ENCODE data around the gene RABGEF1. TPM values are rescaled to one million over a fixed set of nuclear protein-coding genes. Genes with fewer than 3 reads are reported as not detected.
"Not testable (repeated sequence)": the region's sequence is repeated elsewhere in the genome, so short reads cannot be mapped to it uniquely, and the experiment has no call there.

The RABGEF1 gene
- total RNA-seq, 1 experiment from 2014 or later: 27.3 TPM

DNA sequence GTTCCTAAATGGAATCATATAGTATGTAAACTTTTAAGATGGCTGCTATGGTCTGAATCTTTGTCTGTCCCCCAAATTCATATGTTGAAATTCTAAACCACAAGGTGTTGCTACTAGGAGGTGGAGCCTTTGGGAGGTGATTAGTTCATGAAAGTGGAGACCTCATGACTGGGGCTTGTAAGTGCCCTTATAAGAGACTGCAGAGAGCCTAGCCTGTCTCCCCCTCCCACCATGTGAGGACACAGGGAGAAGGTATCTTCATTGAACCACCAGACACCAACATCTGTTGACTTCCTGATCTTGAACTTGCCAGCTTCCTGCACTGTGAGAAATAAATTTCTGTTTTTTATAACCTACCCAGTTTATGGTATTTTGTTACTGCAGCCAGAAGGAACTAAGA, 27.0 kb downstream of the RABGEF1 start:
- H3K4me1 ChIP-seq (ENCODE audit: control insufficient read depth, insufficient read depth, low read length); DNase-seq (ENCODE audit: low read depth, low spot score); H3K9me3 ChIP-seq (ENCODE audit: control insufficient read depth, insufficient read depth, low read depth, low read length); H3K27ac ChIP-seq (ENCODE audit: low read length); ATAC-seq; intact Hi-C loops (cut with micrococcal nuclease; ENCODE audit: unreplicated experiment); in situ Hi-C loops (cut with HindIII; ENCODE audit: low pct_unique_long_range_greater_than_20kb, low sequenced_read_pairs); H3K4me3 ChIP-seq (ENCODE audit: low read depth in 2 of 2, low read length in 2 of 2); H3K27me3 ChIP-seq (ENCODE audit: control insufficient read depth, insufficient read depth, low read length); H3K36me3 ChIP-seq (ENCODE audit: control insufficient read depth, insufficient read depth, low read length); CTCF ChIA-PET; BruUV-seq (replicated peaks): not testable (repeated sequence)
- POLR2A ChIA-PET: interaction anchor here (0.7 kb wide), 1 partner anchor 221 kb away, joined by 8 read pairs; no protein-coding TSS in a partner anchor

DNA sequence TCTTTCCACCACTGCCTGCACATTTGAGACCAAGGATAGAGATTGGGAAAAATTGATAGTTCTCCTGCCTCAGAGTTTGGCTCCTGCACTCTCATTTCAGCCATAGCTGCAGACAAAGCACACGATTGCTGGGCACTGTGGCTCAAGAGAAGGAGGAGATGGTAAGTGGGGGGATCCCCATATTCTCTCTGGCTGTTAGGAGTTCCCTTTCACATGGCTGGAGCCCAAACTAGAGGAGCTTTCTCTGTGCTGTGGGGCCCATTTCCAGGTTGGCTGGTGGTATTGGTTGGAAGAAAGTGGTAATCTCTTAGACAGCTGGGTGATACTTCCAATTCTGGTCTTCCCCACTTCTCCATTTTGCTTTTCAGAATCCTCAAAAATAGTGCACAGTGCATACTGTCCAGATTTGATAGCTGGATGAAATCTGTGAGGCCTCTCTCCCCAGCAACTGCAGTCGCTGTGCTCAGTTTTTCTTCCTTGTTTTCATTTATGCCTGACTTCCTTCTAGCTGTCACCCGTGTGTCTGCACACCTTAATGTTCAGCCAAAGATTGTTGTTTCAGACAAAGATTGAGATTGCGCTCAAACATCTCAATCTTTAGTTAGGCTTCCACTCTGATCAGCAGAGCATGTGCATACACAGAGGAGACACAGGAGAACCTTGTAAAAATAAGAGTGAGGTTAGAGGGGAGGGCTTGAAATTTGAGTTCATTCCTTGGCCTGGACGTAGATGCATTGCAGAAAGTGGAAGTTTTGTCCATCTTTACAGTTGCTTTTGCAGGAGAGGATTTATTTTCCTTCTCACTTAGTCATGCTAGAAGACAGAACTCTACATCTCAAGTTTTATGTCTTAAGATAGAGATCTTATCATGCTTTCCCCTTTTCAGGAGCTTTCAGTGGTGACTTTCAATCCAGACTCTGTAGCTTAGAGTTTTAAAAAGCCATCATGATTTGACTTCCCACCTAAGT, 28.6 kb downstream of the RABGEF1 start:
- in situ Hi-C loops (cut with HindIII; ENCODE audit: low pct_unique_long_range_greater_than_20kb, low sequenced_read_pairs) (no loop called here), intact Hi-C loops (cut with micrococcal nuclease; ENCODE audit: unreplicated experiment) (no loop called here)
- Histone ChIP-seq H3K36me3 (ENCODE audit: control insufficient read depth, insufficient read depth, low read length) (no peaks in the 10 kb centered on the region), H3K4me3 (ENCODE audit: low read depth in 2 of 2, low read length in 2 of 2) (no peak overlapping the region), H3K27ac (ENCODE audit: low read length) (no peak overlapping the region), H3K4me1 (ENCODE audit: control insufficient read depth, insufficient read depth, low read length) (no peaks in the 10 kb centered on the region), H3K27me3 (ENCODE audit: control insufficient read depth, insufficient read depth, low read length) (no peaks in the 10 kb centered on the region), H3K9me3 (ENCODE audit: control insufficient read depth, insufficient read depth, low read depth, low read length) (no peaks in the 10 kb centered on the region)
- no TSS peak for BruUV-seq (replicated peaks)
- no peak for TF ChIP-seq POLR2AphosphoS5 (IDR thresholded peaks at IDR 0.05; ENCODE audit: low read depth, low read length)
- TF ChIP-seq TCF7L2 (IDR thresholded peaks at IDR 0.05; ENCODE audit: low read depth, low read length): no peak
- TF ChIP-seq, protein P1, sequence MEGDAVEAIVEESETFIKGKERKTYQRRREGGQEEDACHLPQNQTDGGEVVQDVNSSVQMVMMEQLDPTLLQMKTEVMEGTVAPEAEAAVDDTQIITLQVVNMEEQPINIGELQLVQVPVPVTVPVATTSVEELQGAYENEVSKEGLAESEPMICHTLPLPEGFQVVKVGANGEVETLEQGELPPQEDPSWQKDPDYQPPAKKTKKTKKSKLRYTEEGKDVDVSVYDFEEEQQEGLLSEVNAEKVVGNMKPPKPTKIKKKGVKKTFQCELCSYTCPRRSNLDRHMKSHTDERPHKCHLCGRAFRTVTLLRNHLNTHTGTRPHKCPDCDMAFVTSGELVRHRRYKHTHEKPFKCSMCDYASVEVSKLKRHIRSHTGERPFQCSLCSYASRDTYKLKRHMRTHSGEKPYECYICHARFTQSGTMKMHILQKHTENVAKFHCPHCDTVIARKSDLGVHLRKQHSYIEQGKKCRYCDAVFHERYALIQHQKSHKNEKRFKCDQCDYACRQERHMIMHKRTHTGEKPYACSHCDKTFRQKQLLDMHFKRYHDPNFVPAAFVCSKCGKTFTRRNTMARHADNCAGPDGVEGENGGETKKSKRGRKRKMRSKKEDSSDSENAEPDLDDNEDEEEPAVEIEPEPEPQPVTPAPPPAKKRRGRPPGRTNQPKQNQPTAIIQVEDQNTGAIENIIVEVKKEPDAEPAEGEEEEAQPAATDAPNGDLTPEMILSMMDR (IDR thresholded peaks at IDR 0.05): no peak
- no peak for TF ChIP-seq SIN3A (IDR thresholded peaks at IDR 0.05; ENCODE audit: borderline replicate concordance, insufficient read depth, low read depth, low read length)
- ChIA-PET CTCF (no interaction called here), POLR2A (no interaction called here)
- DNase-seq (ENCODE audit: low read depth, low spot score) (no peak), ATAC-seq (no peak; the same call in 1 of the 2 replicates)

DNA sequence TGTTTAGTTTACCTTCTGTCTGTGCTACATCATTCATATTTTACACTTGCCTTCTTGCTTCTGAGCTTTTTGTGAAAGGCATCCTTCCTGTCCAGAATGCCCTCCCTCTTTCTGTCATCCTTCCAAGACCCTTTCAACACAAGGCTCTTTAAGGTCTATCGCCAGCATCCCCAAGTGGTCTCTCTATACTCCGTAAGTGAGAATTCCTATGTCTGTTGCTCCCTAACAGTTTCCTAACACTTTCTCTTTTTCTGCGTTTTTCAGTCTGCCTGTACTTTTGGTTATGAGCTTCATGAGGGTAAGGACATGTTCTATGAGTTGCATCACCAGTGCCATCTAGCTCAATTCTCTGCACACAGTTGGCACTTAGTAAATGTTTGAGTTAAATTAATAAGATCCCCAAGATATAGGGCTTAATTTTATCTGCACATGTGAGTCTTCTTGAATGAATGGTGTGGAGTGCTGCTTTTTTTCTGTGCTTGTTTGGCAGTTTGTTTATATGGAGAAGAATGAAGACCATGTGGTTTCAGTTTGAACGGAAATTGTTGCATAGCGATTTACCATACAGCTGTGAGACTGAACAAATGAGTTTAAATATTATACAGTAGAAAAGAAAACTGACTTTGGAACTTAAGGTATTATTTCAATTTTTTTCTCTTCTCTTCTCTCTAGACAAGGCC, 29.4 kb downstream of the RABGEF1 start:
- intact Hi-C loops (cut with micrococcal nuclease; ENCODE audit: unreplicated experiment) (no loop called here), in situ Hi-C loops (cut with HindIII; ENCODE audit: low pct_unique_long_range_greater_than_20kb, low sequenced_read_pairs) (no loop called here)
- ATAC-seq (no peak), DNase-seq (ENCODE audit: low read depth, low spot score) (no peak)
- H3K4me3 ChIP-seq (ENCODE audit: low read depth in 2 of 2, low read length in 2 of 2): no peak overlapping the region
- no peaks in the 10 kb centered on the region for H3K27me3 ChIP-seq (ENCODE audit: control insufficient read depth, insufficient read depth, low read length)
- no peaks in the 10 kb centered on the region for H3K36me3 ChIP-seq (ENCODE audit: control insufficient read depth, insufficient read depth, low read length)
- H3K27ac ChIP-seq (ENCODE audit: low read length): no peak overlapping the region
- no TSS peak for BruUV-seq (replicated peaks)
- no peaks in the 10 kb centered on the region for H3K4me1 ChIP-seq (ENCODE audit: control insufficient read depth, insufficient read depth, low read length)
- H3K9me3 ChIP-seq (ENCODE audit: control insufficient read depth, insufficient read depth, low read depth, low read length): no peaks in the 10 kb centered on the region
- TF ChIP-seq, protein P2, sequence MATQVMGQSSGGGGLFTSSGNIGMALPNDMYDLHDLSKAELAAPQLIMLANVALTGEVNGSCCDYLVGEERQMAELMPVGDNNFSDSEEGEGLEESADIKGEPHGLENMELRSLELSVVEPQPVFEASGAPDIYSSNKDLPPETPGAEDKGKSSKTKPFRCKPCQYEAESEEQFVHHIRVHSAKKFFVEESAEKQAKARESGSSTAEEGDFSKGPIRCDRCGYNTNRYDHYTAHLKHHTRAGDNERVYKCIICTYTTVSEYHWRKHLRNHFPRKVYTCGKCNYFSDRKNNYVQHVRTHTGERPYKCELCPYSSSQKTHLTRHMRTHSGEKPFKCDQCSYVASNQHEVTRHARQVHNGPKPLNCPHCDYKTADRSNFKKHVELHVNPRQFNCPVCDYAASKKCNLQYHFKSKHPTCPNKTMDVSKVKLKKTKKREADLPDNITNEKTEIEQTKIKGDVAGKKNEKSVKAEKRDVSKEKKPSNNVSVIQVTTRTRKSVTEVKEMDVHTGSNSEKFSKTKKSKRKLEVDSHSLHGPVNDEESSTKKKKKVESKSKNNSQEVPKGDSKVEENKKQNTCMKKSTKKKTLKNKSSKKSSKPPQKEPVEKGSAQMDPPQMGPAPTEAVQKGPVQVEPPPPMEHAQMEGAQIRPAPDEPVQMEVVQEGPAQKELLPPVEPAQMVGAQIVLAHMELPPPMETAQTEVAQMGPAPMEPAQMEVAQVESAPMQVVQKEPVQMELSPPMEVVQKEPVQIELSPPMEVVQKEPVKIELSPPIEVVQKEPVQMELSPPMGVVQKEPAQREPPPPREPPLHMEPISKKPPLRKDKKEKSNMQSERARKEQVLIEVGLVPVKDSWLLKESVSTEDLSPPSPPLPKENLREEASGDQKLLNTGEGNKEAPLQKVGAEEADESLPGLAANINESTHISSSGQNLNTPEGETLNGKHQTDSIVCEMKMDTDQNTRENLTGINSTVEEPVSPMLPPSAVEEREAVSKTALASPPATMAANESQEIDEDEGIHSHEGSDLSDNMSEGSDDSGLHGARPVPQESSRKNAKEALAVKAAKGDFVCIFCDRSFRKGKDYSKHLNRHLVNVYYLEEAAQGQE (IDR thresholded peaks at IDR 0.05; ENCODE audit: insufficient read depth in 1 of 2, low read depth in 2 of 2, low read length in 1 of 2): no peak
- TF ChIP-seq TCF7L2 (IDR thresholded peaks at IDR 0.05; ENCODE audit: low read depth, low read length) (no peak), POLR2AphosphoS5 (IDR thresholded peaks at IDR 0.05; ENCODE audit: low read depth, low read length) (no peak), SIN3A (IDR thresholded peaks at IDR 0.05; ENCODE audit: borderline replicate concordance, insufficient read depth, low read depth, low read length) (no peak)
- TF ChIP-seq, protein P1 (IDR thresholded peaks at IDR 0.05): no peak
- ChIA-PET CTCF (no interaction called here), POLR2A (no interaction called here)

Measured in Panc1 (cell line).